Measurements from ENCODE around the gene POLL. TPM values are rescaled to one million over a fixed set of nuclear protein-coding genes. Genes with fewer than 3 reads are reported as not detected.
A peak's percentile ranks its signal among the peaks of the same experiment; 100 is the strongest.

The POLL gene
- total RNA-seq, 1 experiment from 2014 or later: 27.2 TPM

GRCh38 chr10:101538446-101538845 is 49.6 kb downstream of the POLL start:
- H3K9me3 ChIP-seq (ENCODE audit: low read depth, low read length, poor library complexity, severe bottlenecking): no peaks in the 10 kb centered on the region
- H3K4me3 ChIP-seq (ENCODE audit: low read depth, low read length, poor library complexity, severe bottlenecking): no peak overlapping the region
- intact Hi-C loops (cut with micrococcal nuclease; ENCODE audit: unreplicated experiment): no loop called here
- DNase-seq (ENCODE audit: low spot score): no peak
- no peaks in the 10 kb centered on the region for H3K4me1 ChIP-seq (ENCODE audit: insufficient read depth, low read length, poor library complexity, severe bottlenecking)
- no peak overlapping the region for H3K27ac ChIP-seq (ENCODE audit: low read depth, low read length, poor library complexity, severe bottlenecking)
- no peaks in the 10 kb centered on the region for H3K36me3 ChIP-seq (ENCODE audit: insufficient read depth, low read length, poor library complexity, severe bottlenecking)
- no peaks in the 10 kb centered on the region for H3K27me3 ChIP-seq (replicated peaks; ENCODE audit: insufficient read depth, low read depth, low read length, poor library complexity)
- ChIA-PET POLR2A (ENCODE audit: low non-redundant PET) (no interaction called here), CTCF (no interaction called here)
- TF ChIP-seq EZH2 (IDR thresholded peaks at IDR 0.05; ENCODE audit: borderline replicate concordance, low read depth, low read length, poor library complexity, severe bottlenecking): no peak
- no peak for TF ChIP-seq CTCF (conservative IDR thresholded peaks at IDR 0.05; ENCODE audit: low read depth, low read length)
- no TSS peak for BruUV-seq (replicated peaks)

GRCh38 chr10:101536800-101537199 is 51.3 kb downstream of the POLL start:
- BruUV-seq (replicated peaks): no TSS peak
- peak; percentile 63 for DNase-seq (ENCODE audit: low spot score)
- ChIA-PET CTCF (no interaction called here), POLR2A (ENCODE audit: low non-redundant PET) (no interaction called here)
- intact Hi-C loops (cut with micrococcal nuclease; ENCODE audit: unreplicated experiment): no loop called here
- H3K4me3 ChIP-seq (ENCODE audit: low read depth, low read length, poor library complexity, severe bottlenecking): no peak overlapping the region
- H3K27me3 ChIP-seq (replicated peaks; ENCODE audit: insufficient read depth, low read depth, low read length, poor library complexity): no peaks in the 10 kb centered on the region
- H3K4me1 ChIP-seq (ENCODE audit: insufficient read depth, low read length, poor library complexity, severe bottlenecking): no peaks in the 10 kb centered on the region
- no peak overlapping the region for H3K27ac ChIP-seq (ENCODE audit: low read depth, low read length, poor library complexity, severe bottlenecking)
- TF ChIP-seq CTCF (conservative IDR thresholded peaks at IDR 0.05; ENCODE audit: low read depth, low read length): peak; percentile 76
- no peak for TF ChIP-seq EZH2 (IDR thresholded peaks at IDR 0.05; ENCODE audit: borderline replicate concordance, low read depth, low read length, poor library complexity, severe bottlenecking)
- H3K9me3 ChIP-seq (ENCODE audit: low read depth, low read length, poor library complexity, severe bottlenecking): no peaks in the 10 kb centered on the region
- H3K36me3 ChIP-seq (ENCODE audit: insufficient read depth, low read length, poor library complexity, severe bottlenecking): no peaks in the 10 kb centered on the region

GRCh38 chr10:101535949-101536348 is 52.1 kb downstream of the POLL start:
- POLR2A ChIA-PET (ENCODE audit: low non-redundant PET): interaction anchor here (0.7 kb wide), 1 partner anchor 481 kb away, joined by 3 read pairs; no protein-coding TSS in a partner anchor
- CTCF ChIA-PET: no interaction called here
- no peak for DNase-seq (ENCODE audit: low spot score)
- Histone ChIP-seq H3K27ac (ENCODE audit: low read depth, low read length, poor library complexity, severe bottlenecking) (no peak overlapping the region), H3K4me1 (ENCODE audit: insufficient read depth, low read length, poor library complexity, severe bottlenecking) (no peaks in the 10 kb centered on the region), H3K9me3 (ENCODE audit: low read depth, low read length, poor library complexity, severe bottlenecking) (no peaks in the 10 kb centered on the region), H3K4me3 (ENCODE audit: low read depth, low read length, poor library complexity, severe bottlenecking) (no peak overlapping the region), H3K36me3 (ENCODE audit: insufficient read depth, low read length, poor library complexity, severe bottlenecking) (no peaks in the 10 kb centered on the region), H3K27me3 (replicated peaks; ENCODE audit: insufficient read depth, low read depth, low read length, poor library complexity) (no peaks in the 10 kb centered on the region)
- intact Hi-C loops (cut with micrococcal nuclease; ENCODE audit: unreplicated experiment): no loop called here
- BruUV-seq (replicated peaks): no TSS peak
- no peak for TF ChIP-seq CTCF (conservative IDR thresholded peaks at IDR 0.05; ENCODE audit: low read depth, low read length)
- no peak for TF ChIP-seq EZH2 (IDR thresholded peaks at IDR 0.05; ENCODE audit: borderline replicate concordance, low read depth, low read length, poor library complexity, severe bottlenecking)
